Transverse colon (tissue), 4 donors: Measurements from ENCODE around the gene GTF2H4.

Source experiments
- EP300 ChIP-seq: sonication (generic); formaldehyde crosslinking; IDR thresholded peaks from one replicate; pipeline ENCODE4 v1.6.1; 2017; ENCODE audit warnings: antibody characterized with exemption, low read depth
- POLR2A ChIP-seq: fragments of 450-650 bp; IDR thresholded peaks from one replicate; pipeline ENCODE4 v1.6.1; 2016; ENCODE audit warnings: antibody characterized with exemption, mild to moderate bottlenecking, moderate library complexity
- POLR2AphosphoS5 ChIP-seq, 3 donors: sonication (generic); formaldehyde crosslinking; IDR thresholded peaks; one replicate each; pipeline ENCODE4 v1.6.1; 2016; ENCODE audit warnings: antibody characterized with exemption in 3 of 3
- TF ChIP-seq, protein P1 (sequence below), 5 experiments: fragments of 200-600 bp in 3 of 5; fragments of 450-650 bp in 2 of 5; sonication (generic) in 3 of 5; IDR thresholded peaks; 1 replicate in 2 of 5; 2 replicates in 3 of 5; pipeline ENCODE4 v1.5.1; 2016 to 2017; ENCODE audit warnings: antibody characterized with exemption in 5 of 5, inconsistent platforms in 3 of 5, mild to moderate bottlenecking in 2 of 5, moderate library complexity in 1 of 5

DNA sequence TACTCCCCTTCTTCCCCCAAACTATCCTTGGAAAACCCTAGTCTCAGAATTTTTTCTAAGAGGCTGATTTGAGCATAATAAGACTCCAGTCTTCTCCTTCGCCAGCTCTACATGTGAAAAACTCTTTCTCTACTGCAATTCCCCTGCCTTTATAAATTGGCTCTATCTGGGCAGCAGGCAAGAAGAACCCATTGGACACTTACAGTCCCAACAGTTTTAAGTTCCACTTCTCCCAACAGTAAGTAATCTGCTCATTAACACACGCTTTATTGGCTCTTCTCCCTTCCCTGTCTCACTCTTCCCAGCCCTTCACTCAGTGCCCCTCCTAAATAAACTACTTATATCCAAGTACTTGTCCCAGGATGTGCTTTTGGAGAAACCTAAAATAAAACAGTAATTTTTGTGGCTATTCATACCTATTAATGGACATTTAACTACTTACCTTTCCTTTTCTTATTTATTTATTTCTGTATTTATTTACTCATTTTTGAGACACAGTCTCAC lies 34.8 kb upstream of the GTF2H4 start:
- TF ChIP-seq, protein P1, sequence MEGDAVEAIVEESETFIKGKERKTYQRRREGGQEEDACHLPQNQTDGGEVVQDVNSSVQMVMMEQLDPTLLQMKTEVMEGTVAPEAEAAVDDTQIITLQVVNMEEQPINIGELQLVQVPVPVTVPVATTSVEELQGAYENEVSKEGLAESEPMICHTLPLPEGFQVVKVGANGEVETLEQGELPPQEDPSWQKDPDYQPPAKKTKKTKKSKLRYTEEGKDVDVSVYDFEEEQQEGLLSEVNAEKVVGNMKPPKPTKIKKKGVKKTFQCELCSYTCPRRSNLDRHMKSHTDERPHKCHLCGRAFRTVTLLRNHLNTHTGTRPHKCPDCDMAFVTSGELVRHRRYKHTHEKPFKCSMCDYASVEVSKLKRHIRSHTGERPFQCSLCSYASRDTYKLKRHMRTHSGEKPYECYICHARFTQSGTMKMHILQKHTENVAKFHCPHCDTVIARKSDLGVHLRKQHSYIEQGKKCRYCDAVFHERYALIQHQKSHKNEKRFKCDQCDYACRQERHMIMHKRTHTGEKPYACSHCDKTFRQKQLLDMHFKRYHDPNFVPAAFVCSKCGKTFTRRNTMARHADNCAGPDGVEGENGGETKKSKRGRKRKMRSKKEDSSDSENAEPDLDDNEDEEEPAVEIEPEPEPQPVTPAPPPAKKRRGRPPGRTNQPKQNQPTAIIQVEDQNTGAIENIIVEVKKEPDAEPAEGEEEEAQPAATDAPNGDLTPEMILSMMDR (IDR thresholded peaks at IDR 0.05) = no peak
- TF ChIP-seq POLR2AphosphoS5 (IDR thresholded peaks at IDR 0.05) (no peak), POLR2A (no peak), EP300 (no peak)
